ENCODE results near the gene MACC1. TPM values are rescaled to one million over a fixed set of nuclear protein-coding genes. Genes with fewer than 3 reads are reported as not detected.

Gene MACC1
- total RNA-seq, 4 donors from 2014 or later, result 0.21 to 2.4 (median 1.2) TPM

DNA sequence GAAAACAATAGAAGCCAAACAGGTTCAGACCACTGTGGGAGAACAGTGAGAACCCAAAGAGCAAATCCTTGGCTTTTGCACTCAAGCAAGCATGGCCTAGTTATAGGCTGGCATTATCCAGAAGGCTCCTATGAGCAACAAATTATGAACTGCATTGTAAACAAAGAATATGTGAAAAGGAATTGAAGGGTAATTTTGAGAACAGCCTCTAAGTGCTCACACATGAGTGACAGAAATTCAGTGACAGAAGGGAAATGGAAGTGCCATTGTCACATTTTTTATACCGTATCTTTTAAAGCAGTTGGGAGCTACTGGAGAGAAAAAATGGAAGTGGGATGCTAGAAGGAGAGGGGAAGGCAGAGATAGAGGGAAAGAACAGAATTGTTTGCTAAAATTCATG is 114.2 kb downstream of the MACC1 start:
- TF ChIP-seq POLR2A (IDR thresholded peaks at IDR 0.05) (no peak), CTCF (IDR thresholded peaks at IDR 0.05) (no peak), EP300 (IDR thresholded peaks at IDR 0.05) (no peak)
- H3K4me1 ChIP-seq, result peaks cover 0 to 7% (median 2%) of the 10 kb centered on the region in 4 donors
- H3K36me3 ChIP-seq, result no peaks in the 10 kb centered on the region
- no peak overlapping the region for H3K4me3 ChIP-seq
- no peaks in the 10 kb centered on the region for H3K9me3 ChIP-seq
- H3K27me3 ChIP-seq, result no peaks in the 10 kb centered on the region
- no peak overlapping the region for H3K27ac ChIP-seq
- no peak for DNase-seq (ENCODE audit: low spot score in 2 of 2)
- WGBS, 2 donors, result 5 to 73% methylated on average over 1 of the region's 1 CpG

DNA sequence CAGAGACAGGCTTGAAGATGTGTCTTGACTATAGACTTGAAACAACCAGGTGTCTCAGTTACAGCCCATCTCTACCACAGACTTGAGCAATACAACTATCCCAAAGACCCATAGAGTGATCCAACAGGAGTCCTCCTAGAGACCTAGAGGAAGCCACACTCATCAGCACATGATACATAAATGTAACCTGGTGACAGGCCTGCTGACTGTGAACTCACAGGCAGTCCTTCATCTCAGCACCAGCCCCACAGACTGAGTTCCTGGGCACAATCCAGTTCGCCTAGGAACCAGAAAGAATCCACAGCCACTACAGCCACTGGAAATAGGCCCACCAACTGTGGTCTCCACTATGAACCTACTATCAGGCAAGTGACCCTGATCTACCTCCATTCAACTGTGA is 121.3 kb downstream of the MACC1 start:
- no peak for DNase-seq (ENCODE audit: low spot score in 2 of 2)
- H3K4me1 ChIP-seq, result no peaks in the 10 kb centered on the region
- WGBS, 2 donors, result 88 to 93% methylated on average over 1 of the region's 1 CpG
- H3K9me3 ChIP-seq, result peaks cover 0 to 32% (median 7%) of the 10 kb centered on the region in 4 donors
- no peak overlapping the region for H3K4me3 ChIP-seq
- TF ChIP-seq POLR2A (IDR thresholded peaks at IDR 0.05) (no peak), CTCF (IDR thresholded peaks at IDR 0.05) (no peak), EP300 (IDR thresholded peaks at IDR 0.05) (no peak)
- no peak overlapping the region for H3K27ac ChIP-seq
- no peaks in the 10 kb centered on the region for H3K27me3 ChIP-seq
- no peaks in the 10 kb centered on the region for H3K36me3 ChIP-seq

DNA sequence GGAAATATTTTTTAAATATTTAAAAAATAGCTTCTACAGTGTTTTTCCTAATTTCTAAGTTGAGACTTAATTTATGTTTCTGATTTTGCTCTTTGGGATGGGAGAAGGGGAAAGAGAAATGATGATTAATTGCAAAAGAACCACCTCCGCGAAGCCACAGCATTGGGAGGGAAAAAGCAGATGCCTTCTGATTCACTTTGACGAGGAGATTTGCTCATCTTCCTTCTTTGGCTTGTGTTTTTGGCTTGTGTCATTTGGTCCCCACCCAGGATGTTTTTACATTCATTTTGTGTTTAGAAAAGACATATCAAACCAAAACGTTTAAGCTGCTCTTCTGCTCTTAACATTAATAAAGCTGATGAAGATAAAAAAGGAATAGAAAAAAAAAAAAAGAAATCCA is 121.7 kb downstream of the MACC1 start:
- WGBS, 2 donors, result 80 to 90% methylated on average over 4 of the region's 4 CpGs
- H3K9me3 ChIP-seq, result peaks cover 0 to 32% (median 7%) of the 10 kb centered on the region in 4 donors
- no peaks in the 10 kb centered on the region for H3K36me3 ChIP-seq
- no peak overlapping the region for H3K4me3 ChIP-seq
- DNase-seq (ENCODE audit: low spot score in 2 of 2), result no peak
- H3K27ac ChIP-seq, result no peak overlapping the region
- no peaks in the 10 kb centered on the region for H3K27me3 ChIP-seq
- no peak for TF ChIP-seq POLR2A (IDR thresholded peaks at IDR 0.05)
- no peak for TF ChIP-seq EP300 (IDR thresholded peaks at IDR 0.05)
- no peak for TF ChIP-seq CTCF (IDR thresholded peaks at IDR 0.05)
- no peaks in the 10 kb centered on the region for H3K4me1 ChIP-seq

DNA sequence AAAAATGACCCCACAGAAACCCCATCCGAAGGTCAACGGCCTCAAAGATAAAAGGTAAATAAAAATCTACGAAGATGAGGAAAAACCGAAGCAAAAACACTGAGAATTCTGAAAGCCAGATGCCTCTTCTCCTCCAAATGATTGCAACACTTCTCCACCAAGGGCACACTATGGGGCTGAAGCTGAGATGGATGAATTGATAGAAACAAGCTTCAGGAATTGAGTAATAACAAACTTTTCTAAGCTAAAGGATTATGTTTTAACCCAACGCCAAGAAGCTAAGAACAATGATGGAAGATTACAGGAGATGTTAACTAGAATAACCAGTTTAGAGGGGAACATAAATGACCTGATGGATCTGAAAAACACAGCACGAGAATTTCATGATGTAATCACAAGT is 127.8 kb downstream of the MACC1 start:
- Histone ChIP-seq H3K27ac (no peak overlapping the region), H3K27me3 (no peaks in the 10 kb centered on the region), H3K4me1 (no peaks in the 10 kb centered on the region), H3K9me3 (peaks cover 0 to 1% (median 0%) of the 10 kb centered on the region in 4 donors), H3K4me3 (no peak overlapping the region), H3K36me3 (no peaks in the 10 kb centered on the region)
- TF ChIP-seq POLR2A (IDR thresholded peaks at IDR 0.05) (no peak), CTCF (IDR thresholded peaks at IDR 0.05) (no peak), EP300 (IDR thresholded peaks at IDR 0.05) (no peak)
- DNase-seq (ENCODE audit: low spot score in 2 of 2), result no peak
- 80 to 83% methylated on average over 6 of the region's 6 CpGs for WGBS, 2 donors

- 82 to 84% methylated on average over 4 of the region's 4 CpGs for WGBS, 2 donors
- no peaks in the 10 kb centered on the region for H3K27me3 ChIP-seq
- H3K4me1 ChIP-seq, result no peaks in the 10 kb centered on the region
- no peak for DNase-seq (ENCODE audit: low spot score in 2 of 2)
- no peaks in the 10 kb centered on the region for H3K36me3 ChIP-seq
- no peak for TF ChIP-seq POLR2A (IDR thresholded peaks at IDR 0.05)
- TF ChIP-seq EP300 (IDR thresholded peaks at IDR 0.05), result peak in 1 of 2 donors; percentile 9
- no peak for TF ChIP-seq CTCF (IDR thresholded peaks at IDR 0.05)
- H3K27ac ChIP-seq, result no peak overlapping the region
- H3K4me3 ChIP-seq, result no peak overlapping the region
- H3K9me3 ChIP-seq, result no peaks in the 10 kb centered on the region
These were observed 132.1 kb downstream of the MACC1 start for GRCh38 chr7:20085086-20085485.

Other genes with a start within 250 kb of the MACC1 start
- 100 to 1,000 TPM; 199 to 606 (median 388) TPM for gene ITGB8, start 113.5 kb upstream of the MACC1 start, total RNA-seq

Measured in tibial nerve (tissue), 4 donors.